Neural progenitor cell (in vitro differentiated cells): Measurements from ENCODE around the gene CARNS1.

Experiments
- CTCF ChIP-seq: fragments of 200-600 bp; sonication (generic); IDR thresholded peaks from 2 replicates; pipeline ENCODE4 v1.5.1; 2017; ENCODE audit warnings: antibody characterized with exemption, mild to moderate bottlenecking
- EZH2 ChIP-seq: fragments of 200-600 bp; sonication (generic); IDR thresholded peaks from 2 replicates; pipeline ENCODE4 v1.6.1; 2017; ENCODE audit warnings: antibody characterized with exemption, mild to moderate bottlenecking, moderate library complexity

DNA sequence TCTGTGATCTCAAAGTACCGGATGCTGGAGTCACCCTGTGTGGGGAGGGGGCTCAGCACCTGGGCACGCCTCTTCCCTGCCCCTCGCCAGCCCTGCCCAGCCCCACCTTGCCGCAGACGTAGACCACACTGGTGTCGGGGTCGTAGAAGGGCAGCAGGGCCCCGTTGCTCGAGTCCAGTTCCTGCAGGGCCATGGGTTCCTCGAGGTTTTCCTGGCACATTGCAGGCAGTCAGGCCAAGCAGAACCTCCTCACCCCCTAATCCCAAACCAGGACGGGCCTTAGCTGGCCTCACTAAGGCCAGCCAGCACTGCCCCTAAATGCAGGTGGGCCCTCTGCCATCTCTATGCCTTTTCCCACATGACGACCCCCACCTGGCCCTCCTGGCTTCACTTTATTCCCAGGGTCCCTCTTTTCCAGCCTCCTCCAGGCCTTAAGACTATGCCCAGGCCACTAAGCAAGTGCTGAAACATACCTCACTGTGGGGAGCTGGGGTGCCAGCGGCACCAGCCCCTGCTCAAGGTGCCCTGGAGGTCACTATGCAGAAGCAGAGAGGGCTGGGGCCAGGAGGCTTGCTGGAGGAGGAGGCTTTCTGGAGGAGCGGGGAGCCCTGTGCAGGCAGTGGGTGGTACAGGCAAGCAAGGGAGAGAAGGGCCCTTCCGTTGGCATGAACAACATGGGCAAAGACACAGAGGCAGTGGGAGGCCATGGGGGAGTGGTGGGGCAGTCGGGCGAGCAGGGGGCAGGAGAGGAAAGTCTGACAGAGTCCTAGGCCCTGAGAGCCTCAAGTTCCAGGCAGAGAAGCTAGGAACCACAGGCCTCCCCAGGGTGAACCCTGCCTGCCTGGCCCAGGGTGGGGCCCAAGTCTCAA lies 25.0 kb downstream of the CARNS1 start:
- TF ChIP-seq CTCF: no peak
- TF ChIP-seq EZH2: no peak
